ENCODE measurements around the gene LDLRAD4. TPM values are rescaled to one million over a fixed set of nuclear protein-coding genes. Genes with fewer than 3 reads are reported as not detected.

Gene LDLRAD4
- total RNA-seq, 4 donors from 2014 or later, result 14.0 to 36.9 (median 29.3) TPM

DNA sequence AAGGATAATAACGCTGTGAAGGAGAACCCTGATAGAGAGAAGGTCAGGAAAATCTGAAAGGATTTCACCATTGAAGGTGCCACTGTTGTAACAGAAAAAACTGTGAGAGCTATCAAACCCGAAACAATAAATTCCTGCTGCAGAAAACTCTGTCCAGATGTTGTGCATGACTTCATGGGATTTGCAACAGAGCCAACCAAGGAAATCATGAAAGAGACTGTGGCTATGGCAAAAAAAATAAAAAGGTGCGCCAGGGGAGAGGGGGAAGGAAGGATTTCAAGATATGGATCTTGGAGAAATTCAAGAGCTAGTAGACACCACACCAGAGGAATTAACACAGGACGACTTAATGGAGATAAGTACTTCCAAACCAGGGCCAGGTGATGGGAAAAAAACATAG lies 88.0 kb downstream of the LDLRAD4 start:
- H3K9me3 ChIP-seq, result peaks cover 0 to 8% (median 1%) of the 10 kb centered on the region in 4 donors
- WGBS, 2 donors, result 69 to 72% methylated on average over 4 of the region's 4 CpGs
- H3K4me1 ChIP-seq, result peaks cover 0 to 16% (median 0%) of the 10 kb centered on the region in 4 donors
- H3K27ac ChIP-seq, result no peak overlapping the region
- no peak overlapping the region for H3K4me3 ChIP-seq
- H3K36me3 ChIP-seq, result no peaks in the 10 kb centered on the region
- TF ChIP-seq CTCF (IDR thresholded peaks at IDR 0.05) (no peak), POLR2A (IDR thresholded peaks at IDR 0.05) (no peak), EP300 (IDR thresholded peaks at IDR 0.05) (no peak)
- no peaks in the 10 kb centered on the region for H3K27me3 ChIP-seq
- no peak for DNase-seq (ENCODE audit: low spot score in 2 of 2)

- WGBS, 2 donors, result 79 to 83% methylated on average over 9 of the region's 9 CpGs
- no peaks in the 10 kb centered on the region for H3K4me1 ChIP-seq
- DNase-seq (ENCODE audit: low spot score in 2 of 2), result no peak
Observed at GRCh38 chr18:13308369-13308768, 89.8 kb downstream of the LDLRAD4 start.

GRCh38 chr18:13309031-13309747 lies 90.6 kb downstream of the LDLRAD4 start:
- Histone ChIP-seq H3K4me1 (no peaks in the 10 kb centered on the region), H3K27me3 (no peaks in the 10 kb centered on the region), H3K9me3 (peaks cover 0 to 8% (median 1%) of the 10 kb centered on the region in 4 donors), H3K27ac (no peak overlapping the region), H3K36me3 (no peaks in the 10 kb centered on the region), H3K4me3 (no peak overlapping the region)
- WGBS, 2 donors, result 74 to 81% methylated on average over 12 of the region's 12 CpGs
- TF ChIP-seq CTCF (IDR thresholded peaks at IDR 0.05) (no peak), EP300 (IDR thresholded peaks at IDR 0.05) (no peak), POLR2A (IDR thresholded peaks at IDR 0.05) (no peak)
- DNase-seq (ENCODE audit: low spot score in 2 of 2), result no peak

More at GRCh38 chr18:13308369-13308768, 89.8 kb downstream of the LDLRAD4 start:
- TF ChIP-seq CTCF (IDR thresholded peaks at IDR 0.05) (no peak), EP300 (IDR thresholded peaks at IDR 0.05) (no peak), POLR2A (IDR thresholded peaks at IDR 0.05) (no peak)
- H3K27ac ChIP-seq, result no peak overlapping the region
- no peaks in the 10 kb centered on the region for H3K36me3 ChIP-seq
- no peaks in the 10 kb centered on the region for H3K27me3 ChIP-seq
- peaks cover 0 to 8% (median 1%) of the 10 kb centered on the region in 4 donors for H3K9me3 ChIP-seq
- H3K4me3 ChIP-seq, result no peak overlapping the region

DNA sequence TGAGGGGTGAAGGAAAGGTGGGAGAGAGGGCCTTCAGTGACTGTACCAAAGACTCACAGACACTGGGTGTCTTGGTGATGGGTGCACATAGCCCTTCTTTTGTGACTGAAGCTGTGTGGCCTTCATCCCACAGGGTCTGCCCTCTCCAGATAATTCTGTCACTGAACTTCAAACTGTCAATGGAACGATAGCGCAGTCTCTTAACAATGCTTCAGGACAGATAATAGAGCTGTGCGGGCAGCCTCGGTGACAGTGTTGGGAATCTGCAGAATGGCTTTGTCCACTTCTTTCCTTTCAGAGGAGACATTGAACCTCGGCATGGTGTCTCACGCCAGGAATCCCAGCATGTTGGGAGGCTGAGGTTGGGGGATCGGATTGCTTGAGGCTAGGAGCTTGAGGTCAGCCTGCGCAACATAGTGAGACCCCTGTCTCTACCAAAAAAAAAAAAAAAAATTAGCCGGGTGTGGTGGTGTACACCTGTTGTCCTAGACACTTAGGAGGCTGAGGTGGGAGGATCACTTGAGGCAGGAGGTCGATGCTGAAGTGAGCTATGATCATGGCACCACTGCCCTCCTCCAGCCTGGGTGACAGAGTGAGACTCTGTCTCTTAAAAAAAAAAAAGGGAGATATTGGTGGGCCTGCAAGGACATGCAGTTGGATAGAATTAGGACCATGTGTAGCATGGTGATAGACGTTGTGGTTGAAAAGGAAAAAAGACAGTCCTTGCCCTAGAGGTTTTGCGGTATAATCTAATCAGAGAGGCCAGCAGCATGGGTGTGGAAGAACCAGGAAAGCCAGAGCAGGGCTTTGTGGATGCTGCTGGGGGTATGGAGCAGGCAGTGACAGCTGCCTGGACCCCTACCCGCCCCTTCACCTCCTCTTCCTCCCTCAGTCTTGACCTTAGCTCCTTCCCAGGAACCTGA lies 91.4 kb downstream of the LDLRAD4 start:
- no peak overlapping the region for H3K4me3 ChIP-seq
- peaks cover 0 to 9% (median 1%) of the 10 kb centered on the region in 4 donors for H3K9me3 ChIP-seq
- no peak for DNase-seq (ENCODE audit: low spot score in 2 of 2)
- H3K4me1 ChIP-seq, result no peaks in the 10 kb centered on the region
- H3K36me3 ChIP-seq, result no peaks in the 10 kb centered on the region
- no peak for TF ChIP-seq POLR2A (IDR thresholded peaks at IDR 0.05)
- TF ChIP-seq EP300 (IDR thresholded peaks at IDR 0.05), result no peak
- no peak for TF ChIP-seq CTCF (IDR thresholded peaks at IDR 0.05)
- WGBS, 2 donors, result 87 to 88% methylated on average over 12 to 13 of the region's 13 CpGs
- no peaks in the 10 kb centered on the region for H3K27me3 ChIP-seq
- H3K27ac ChIP-seq, result no peak overlapping the region

DNA sequence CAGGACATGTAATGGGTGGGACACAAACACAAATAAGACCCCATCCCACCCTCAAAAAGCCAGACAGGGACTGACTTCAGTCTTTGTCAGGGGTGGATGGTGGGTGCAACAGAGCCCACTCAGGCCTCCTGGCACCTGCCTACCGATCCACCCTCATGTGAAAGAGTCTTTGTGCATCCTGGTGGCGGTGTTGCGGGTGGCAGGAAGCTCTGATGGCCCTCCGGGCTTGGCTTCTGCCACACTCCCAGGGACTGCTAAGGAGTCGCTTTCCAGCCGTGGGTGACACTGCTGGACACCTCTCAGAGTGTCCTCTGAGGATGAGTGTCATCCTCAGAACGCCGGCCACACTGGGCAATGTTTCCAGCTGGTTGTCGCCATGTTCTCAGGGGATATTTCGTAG lies 92.6 kb downstream of the LDLRAD4 start:
- WGBS, 2 donors, result 94% methylated on average over 10 of the region's 10 CpGs
- no peaks in the 10 kb centered on the region for H3K4me1 ChIP-seq
- no peak overlapping the region for H3K4me3 ChIP-seq
- no peaks in the 10 kb centered on the region for H3K36me3 ChIP-seq
- no peaks in the 10 kb centered on the region for H3K27me3 ChIP-seq
- TF ChIP-seq EP300 (IDR thresholded peaks at IDR 0.05), result no peak
- no peak for TF ChIP-seq POLR2A (IDR thresholded peaks at IDR 0.05)
- no peak for TF ChIP-seq CTCF (IDR thresholded peaks at IDR 0.05)
- peaks cover 0 to 11% (median 1%) of the 10 kb centered on the region in 4 donors for H3K9me3 ChIP-seq
- H3K27ac ChIP-seq, result no peak overlapping the region
- no peak for DNase-seq (ENCODE audit: low spot score in 2 of 2)

Data from tibial nerve (tissue), 4 donors.